Embryonic facial prominence (tissue), 1 donor: Measurements from ENCODE around the gene ANKRD61.
"Not testable (repeated sequence)": the region's sequence is repeated elsewhere in the genome, so short reads cannot be mapped to it uniquely, and the experiment has no call there.

Source experiments
- DNase-seq: peaks from one replicate; pipeline ENCODE4 v3.0.0-alpha.2; 2016; ENCODE audit errors: extremely low spot score

The ANKRD61 gene

GRCh38 chr7:6031567-6031966 lies 391 bp downstream of the ANKRD61 start:
- DNase-seq, result no peak

- DNase-seq, result no peak
Observed at GRCh38 chr7:6032167-6032566, 991 bp downstream of the ANKRD61 start.

- no peak for DNase-seq
Observed at GRCh38 chr7:6032641-6033040, 1.5 kb downstream of the ANKRD61 start.

DNA sequence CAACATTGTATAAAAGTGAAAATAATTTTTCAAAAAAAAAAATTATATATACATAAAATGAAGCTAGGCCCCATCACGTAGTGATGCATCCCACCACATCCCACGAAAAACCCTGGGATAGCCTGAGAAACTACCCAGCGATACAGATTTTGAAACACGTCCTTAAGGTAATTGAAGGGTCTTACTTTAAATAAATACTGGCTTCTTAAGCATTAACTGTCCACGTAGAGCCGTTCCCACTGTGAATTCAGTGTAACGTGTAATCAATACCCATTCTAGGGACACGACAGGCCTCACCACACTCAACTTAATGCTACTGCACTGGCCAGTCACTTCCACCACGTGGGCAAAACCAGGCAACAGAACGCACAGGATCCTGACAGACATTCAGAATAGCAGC lies 4.0 kb downstream of the ANKRD61 start:
- DNase-seq, result no peak

GRCh38 chr7:6035686-6036085 lies 4.5 kb downstream of the ANKRD61 start:
- DNase-seq, result no peak

- no peak for DNase-seq
Observed at GRCh38 chr7:6049780-6050179, 18.6 kb downstream of the ANKRD61 start.

DNA sequence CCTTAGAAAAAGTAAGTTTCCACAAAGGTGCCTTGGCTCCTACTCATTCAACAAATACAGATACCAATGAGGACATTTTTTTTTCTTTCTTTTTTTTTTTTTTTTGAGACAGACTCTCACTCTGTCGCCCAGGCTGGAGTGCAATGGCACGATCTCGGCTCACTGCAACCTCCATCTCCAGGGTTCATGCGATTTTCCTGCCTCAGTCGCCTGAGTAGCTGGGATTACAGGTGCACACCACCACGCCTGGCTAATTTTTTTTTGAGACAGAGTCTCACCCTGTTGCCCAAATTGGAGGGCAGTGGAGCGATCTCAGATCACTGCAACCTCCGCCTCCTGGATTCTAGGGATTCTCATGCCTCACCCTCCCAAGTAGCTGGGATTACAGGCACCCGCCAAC lies 20.0 kb downstream of the ANKRD61 start:
- not testable (repeated sequence) for DNase-seq

GRCh38 chr7:6056616-6057015 lies 25.4 kb downstream of the ANKRD61 start:
- no peak for DNase-seq

DNA sequence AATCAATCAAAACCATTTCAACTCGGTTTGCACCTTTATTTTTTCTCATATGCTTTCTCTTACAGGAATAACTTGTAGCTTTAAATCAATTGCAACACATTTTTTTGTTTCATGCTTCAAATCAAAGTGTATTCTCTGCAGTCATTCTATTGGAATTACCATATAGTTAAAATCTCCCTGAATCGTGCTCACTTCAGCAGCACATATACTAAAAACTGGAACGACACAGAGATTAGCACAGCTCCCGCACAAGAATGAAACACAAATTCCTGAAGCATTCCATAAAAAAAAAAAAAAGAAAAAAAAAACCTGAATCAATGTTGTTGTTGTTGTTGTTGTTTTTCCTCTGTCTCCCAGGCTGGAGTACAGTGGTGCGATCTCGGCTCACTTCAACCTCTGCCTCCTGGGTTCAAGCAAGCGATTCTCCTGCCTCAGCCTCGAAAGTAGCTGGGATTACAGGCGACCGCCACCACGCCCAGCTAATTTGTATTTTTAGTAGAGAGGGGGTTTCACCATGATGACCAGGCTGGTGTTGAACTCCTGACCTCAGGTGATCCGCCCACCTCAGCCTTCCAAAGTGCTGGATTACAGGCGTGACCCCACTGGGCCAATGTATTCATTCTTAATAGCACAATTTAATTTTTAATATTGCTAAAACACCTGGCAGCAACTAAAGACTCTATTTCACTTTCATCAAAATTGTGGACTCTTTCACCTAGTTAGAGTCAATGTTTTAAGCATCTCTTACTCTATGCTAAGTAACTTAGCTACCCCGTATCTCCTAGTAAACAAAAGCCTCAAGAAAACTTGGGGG lies 26.3 kb downstream of the ANKRD61 start:
- no peak for DNase-seq

GRCh38 chr7:6059941-6060340 lies 28.8 kb downstream of the ANKRD61 start:
- DNase-seq, result not testable (repeated sequence)

DNA sequence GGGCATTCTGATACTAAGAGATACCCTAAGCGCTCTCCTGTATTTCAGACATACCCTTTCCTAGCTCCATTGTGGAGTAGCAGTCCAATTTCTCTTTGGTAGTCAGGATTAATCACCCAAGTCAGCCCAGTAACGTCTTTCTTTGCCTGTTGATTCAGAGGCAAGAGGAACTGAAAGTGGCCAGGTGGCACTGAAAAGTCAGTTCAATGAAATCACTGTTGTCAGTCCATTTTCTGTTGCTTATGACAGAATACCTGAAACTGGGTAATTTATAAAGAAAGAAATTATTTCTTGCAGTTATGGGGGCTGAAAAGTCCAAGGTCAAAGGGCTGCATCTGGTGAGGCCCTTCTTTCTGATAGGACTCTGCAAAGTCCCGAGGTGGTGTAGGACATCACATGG lies 40.2 kb downstream of the ANKRD61 start:
- DNase-seq, result no peak

DNA sequence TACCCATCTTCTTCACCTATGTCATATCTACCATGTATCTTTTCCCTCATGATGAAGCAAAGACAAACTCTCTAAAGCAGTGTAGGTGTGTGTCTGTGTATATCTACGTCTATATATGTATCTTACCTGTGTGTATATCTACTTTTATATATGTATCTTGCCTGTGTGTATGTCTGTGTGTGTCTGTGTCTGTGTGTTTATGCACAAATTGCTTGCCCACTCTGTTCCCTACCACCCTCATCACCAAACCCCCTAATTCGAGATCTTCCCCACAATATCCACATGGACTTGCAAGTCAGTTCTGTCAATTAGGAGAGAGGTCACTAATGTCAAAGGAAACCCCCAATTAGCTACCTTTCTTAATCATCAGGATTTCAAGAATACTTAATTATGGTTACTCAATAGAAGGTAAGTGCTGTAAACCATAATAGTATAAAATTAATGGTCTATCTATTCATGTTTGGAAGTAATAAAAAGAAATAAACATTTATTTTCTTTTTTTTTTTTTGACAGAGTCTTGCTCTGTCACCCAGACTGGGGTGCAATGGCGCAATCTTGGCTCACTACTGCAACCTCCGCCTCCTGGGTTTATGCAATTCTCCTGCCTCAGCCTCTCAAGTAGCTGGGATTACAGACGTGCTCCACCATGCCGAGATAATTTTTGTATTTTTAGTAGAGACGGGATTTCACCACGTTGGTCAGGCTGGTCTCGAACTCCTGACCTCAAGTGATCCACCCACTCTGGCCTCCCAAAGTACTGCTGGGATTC lies 43.6 kb downstream of the ANKRD61 start:
- no peak for DNase-seq

DNA sequence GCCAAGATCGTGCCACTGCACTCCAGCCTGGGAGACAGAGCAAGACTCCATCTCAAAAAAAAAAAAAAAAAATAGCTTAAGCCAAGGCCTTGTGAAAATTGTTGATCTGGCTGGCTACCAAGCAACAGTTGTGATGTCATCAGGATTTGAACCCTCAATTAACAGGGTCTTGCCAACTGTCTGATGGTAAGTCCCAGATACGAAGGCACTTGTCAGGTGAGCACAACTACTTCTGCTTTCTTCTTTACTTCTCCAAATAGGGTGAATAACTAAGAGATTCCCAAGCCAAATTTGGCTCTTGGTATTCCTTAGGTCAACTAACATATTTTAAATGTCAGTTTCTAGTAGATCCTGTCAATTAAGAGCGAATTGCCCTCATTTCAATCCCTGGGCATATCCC lies 47.4 kb downstream of the ANKRD61 start:
- DNase-seq, result no peak

DNA sequence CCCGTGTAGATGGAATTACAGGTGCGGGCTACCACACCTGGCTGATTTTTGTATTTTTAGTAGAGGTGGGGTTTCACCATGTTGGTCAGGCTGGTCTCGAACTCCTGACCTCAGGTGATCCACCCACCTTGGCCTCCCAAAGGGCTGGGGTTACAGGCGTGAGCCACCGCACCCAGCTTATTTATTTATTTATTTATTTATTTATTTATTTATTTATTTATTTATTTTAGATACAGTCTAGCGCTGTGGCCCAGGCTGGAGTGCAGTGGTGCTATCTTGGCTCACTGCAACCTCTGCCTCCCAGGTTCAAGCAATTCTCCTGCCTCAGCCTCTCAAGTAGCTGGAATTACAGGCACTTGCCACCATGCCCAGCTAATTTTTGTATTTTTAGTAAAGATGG lies 51.9 kb downstream of the ANKRD61 start:
- DNase-seq, result not testable (repeated sequence)
